Transverse colon (tissue), 4 donors: ENCODE measurements around the gene PTPRR.

Experiments used
- POLR2A ChIP-seq: fragments of 450-650 bp; IDR thresholded peaks from one replicate; pipeline ENCODE4 v1.6.1; 2016; ENCODE audit warnings: antibody characterized with exemption, mild to moderate bottlenecking, moderate library complexity
- POLR2AphosphoS5 ChIP-seq, 3 donors: sonication (generic); formaldehyde crosslinking; IDR thresholded peaks; one replicate each; pipeline ENCODE4 v1.6.1; 2016; ENCODE audit warnings: antibody characterized with exemption in 3 of 3
- TF ChIP-seq, protein P1 (sequence below), 5 experiments: fragments of 200-600 bp in 3 of 5; fragments of 450-650 bp in 2 of 5; sonication (generic) in 3 of 5; IDR thresholded peaks; 1 replicate in 2 of 5; 2 replicates in 3 of 5; pipeline ENCODE4 v1.5.1; 2016 to 2017; ENCODE audit warnings: antibody characterized with exemption in 5 of 5, inconsistent platforms in 3 of 5, mild to moderate bottlenecking in 2 of 5, moderate library complexity in 1 of 5

DNA sequence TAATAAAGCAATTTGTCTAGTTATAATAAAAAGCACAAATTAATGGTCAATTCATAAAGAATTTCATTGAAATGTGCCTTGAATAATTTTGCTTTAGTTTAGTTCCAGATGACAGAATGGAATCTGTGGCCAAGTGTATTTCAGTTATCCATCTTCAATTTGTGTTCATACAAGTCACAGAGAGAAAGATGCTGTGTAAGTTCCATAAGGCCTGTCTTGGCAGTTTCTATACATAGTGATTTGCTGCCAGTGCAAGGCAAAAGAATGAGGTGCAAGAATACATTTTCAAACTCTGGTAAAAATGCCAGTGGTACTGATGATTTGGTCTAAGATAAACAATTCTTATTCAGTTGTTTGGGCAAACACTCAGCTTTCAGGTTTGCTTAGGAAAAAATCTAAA is 149.0 kb downstream of the PTPRR start:
- TF ChIP-seq, protein P1, sequence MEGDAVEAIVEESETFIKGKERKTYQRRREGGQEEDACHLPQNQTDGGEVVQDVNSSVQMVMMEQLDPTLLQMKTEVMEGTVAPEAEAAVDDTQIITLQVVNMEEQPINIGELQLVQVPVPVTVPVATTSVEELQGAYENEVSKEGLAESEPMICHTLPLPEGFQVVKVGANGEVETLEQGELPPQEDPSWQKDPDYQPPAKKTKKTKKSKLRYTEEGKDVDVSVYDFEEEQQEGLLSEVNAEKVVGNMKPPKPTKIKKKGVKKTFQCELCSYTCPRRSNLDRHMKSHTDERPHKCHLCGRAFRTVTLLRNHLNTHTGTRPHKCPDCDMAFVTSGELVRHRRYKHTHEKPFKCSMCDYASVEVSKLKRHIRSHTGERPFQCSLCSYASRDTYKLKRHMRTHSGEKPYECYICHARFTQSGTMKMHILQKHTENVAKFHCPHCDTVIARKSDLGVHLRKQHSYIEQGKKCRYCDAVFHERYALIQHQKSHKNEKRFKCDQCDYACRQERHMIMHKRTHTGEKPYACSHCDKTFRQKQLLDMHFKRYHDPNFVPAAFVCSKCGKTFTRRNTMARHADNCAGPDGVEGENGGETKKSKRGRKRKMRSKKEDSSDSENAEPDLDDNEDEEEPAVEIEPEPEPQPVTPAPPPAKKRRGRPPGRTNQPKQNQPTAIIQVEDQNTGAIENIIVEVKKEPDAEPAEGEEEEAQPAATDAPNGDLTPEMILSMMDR (IDR thresholded peaks at IDR 0.05): no peak
- TF ChIP-seq POLR2A (no peak), POLR2AphosphoS5 (IDR thresholded peaks at IDR 0.05) (no peak)
